Pancreas (tissue), 10 donors: ENCODE data around the gene TXN. TPM values are rescaled to one million over a fixed set of nuclear protein-coding genes. Genes with fewer than 3 reads are reported as not detected.

ENCODE experiments used
- ATAC-seq, 4 donors: fragments of 200-7000 bp; cut with Tn5 transposase; one replicate each; pipeline versions ENCODE4 v1.8.0 to v1.9.1; 2020; ENCODE audit warnings: mild to moderate bottlenecking in 4 of 4, moderate library complexity in 4 of 4
- DNase-seq, 6 donors: peaks; one replicate each; pipeline ENCODE4 v3.0.0-alpha.2; 2020
- FAIRE-seq: peaks from 2 replicates; lab custom pipeline; 2012; peaks lifted over from hg19 to GRCh38; lab: Jason Lieb, UNC
- H3K27ac ChIP-seq, 4 donors: fragments of 200-600 bp; sonication (generic); 1 replicate in 3 of 4; 2 replicates in 1 of 4; pipeline versions ENCODE4 v1.5.0 to v1.8.0; 2020
- H3K27me3 ChIP-seq, 4 donors: fragments of 200-600 bp; one replicate each; pipeline ENCODE4 v1.8.0; 2021
- H3K36me3 ChIP-seq, 3 donors: fragments of 200-600 bp; sonication (generic) in 1 of 3; one replicate each; pipeline versions ENCODE4 v1.5.0 to v1.8.0; 2020 to 2021
- H3K4me1 ChIP-seq, 3 donors: fragments of 200-600 bp; one replicate each; pipeline ENCODE4 v1.8.0; 2021
- H3K4me3 ChIP-seq, 4 donors: fragments of 200-600 bp; sonication (generic) in 2 of 4; one replicate each; pipeline versions ENCODE4 v1.5.0 to v1.8.0; 2020 to 2021
- H3K9me3 ChIP-seq, 4 donors: fragments of 200-600 bp; one replicate each; pipeline ENCODE4 v1.8.0; 2021
- CTCF ChIP-seq, 4 donors: fragments of 200-600 bp; sonication (generic) in 3 of 4; IDR thresholded peaks; one replicate each; pipeline versions ENCODE4 v1.5.0 to v1.8.0; 2021; ENCODE audit warnings: antibody characterized with exemption in 4 of 4
- WGBS, 2 donors: extraction: QIAGEN DNeasy Blood & Tissue Kit; methylation state at CpG; one replicate each; pipeline ENCODE4 v1.1.7; 2013; 5-methylcytosine and 5-hydroxymethylcytosine counted together
- intact Hi-C, 3 donors: fragments of 100-400 bp; cut with DNase I; formaldehyde crosslinking; loops; one replicate each; pipeline versions ENCODE4 v1.11.1 to v1.14.2; 2022
- polyA plus RNA-seq, 2 donors: library from polyadenylated mRNA; stranded (reverse); fragments of 200-250 nt; gene quantifications; one replicate each; pipeline ENCODE4 v1.2.3, GENCODE V29; 2013
- total RNA-seq, 6 donors: library from RNA; stranded (reverse); fragmentation: NEBNext Ultra II Directional in 4 of 6; extraction: Animal tissue kit (Norgen Biotek cat#: 25700) in 4 of 6; gene quantifications; one replicate each; pipeline versions ENCODE4 v1.2.1 to v1.2.4, GENCODE V29; 2021 to 2023
- donor health status: healthy with polysubstance abuse.
- donor health status: DM: no; HTN: no; CAD: no; lungs with moderate emphysema.
- donor health status: DM: no; HTN: no; CAD: no.
- donor health status: control.
- donor health status: control.
- donor health status: Bipolar disorder and iron deficiency.
- donor health status: DM: yes; HTN: yes; CAD: no.
- donor health status: DM: no; HTN: no; CAD: no.
- donor health status: DM: no; HTN: no; CAD: no.
- donor health status: DM: yes; HTN: yes; CAD: no.

The TXN gene
- total and polyA plus RNA-seq, 8 donors = 44.3 to 99.5 (median 82.8) TPM

GRCh38 chr9:110220809-110221208, 35.5 kb downstream of the TXN start:
- Histone ChIP-seq H3K9me3 (no peaks in the 10 kb centered on the region), H3K4me1 (peaks cover 4 to 10% (median 8%) of the 10 kb centered on the region in 3 donors), H3K36me3 (no peaks in the 10 kb centered on the region), H3K27me3 (no peaks in the 10 kb centered on the region), H3K27ac (no peak overlapping the region), H3K4me3 (no peak overlapping the region)
- no peak for TF ChIP-seq CTCF (IDR thresholded peaks at IDR 0.05)
- DNase-seq (no peak), FAIRE-seq (no peak), ATAC-seq (peak in 1 of 4 donors; percentile 43)
- intact Hi-C loops = loop anchor here in 1 of 3 donors (5.0 kb wide), 1 partner anchor 39 kb away; no protein-coding TSS in a partner anchor
- 42 to 48% methylated on average over 3 of the region's 3 CpGs for WGBS, 2 donors

- H3K4me3 ChIP-seq = no peak overlapping the region
- no peaks in the 10 kb centered on the region for H3K36me3 ChIP-seq
- peak; percentile 51 to 79 (median 60) for TF ChIP-seq CTCF (IDR thresholded peaks at IDR 0.05)
- peaks cover 24 to 40% (median 25%) of the 10 kb centered on the region in 3 donors for H3K4me1 ChIP-seq
- intact Hi-C loops = loop anchor here in 1 of 3 donors (5.0 kb wide), 1 partner anchor 35 kb away; no protein-coding TSS in a partner anchor
- ATAC-seq (peak in 3 of 4 donors; percentile 12 to 35 (median 20)), FAIRE-seq (peak; percentile 39), DNase-seq (peak in 1 of 6 donors; percentile 21)
- no peaks in the 10 kb centered on the region for H3K27me3 ChIP-seq
- 21 to 22% methylated on average over 10 of the region's 10 CpGs for WGBS, 2 donors
- H3K27ac ChIP-seq = no peak overlapping the region
- no peaks in the 10 kb centered on the region for H3K9me3 ChIP-seq
Observed at GRCh38 chr9:110217656-110218099, 38.6 kb downstream of the TXN start.

GRCh38 chr9:110214586-110215355, 41.5 kb downstream of the TXN start:
- Histone ChIP-seq H3K4me1 (peaks cover 24 to 44% (median 25%) of the 10 kb centered on the region in 3 donors), H3K36me3 (no peaks in the 10 kb centered on the region), H3K4me3 (no peak overlapping the region), H3K27ac (peak overlapping the region in 2 of 4 donors; percentile 65 to 73), H3K27me3 (no peaks in the 10 kb centered on the region), H3K9me3 (no peaks in the 10 kb centered on the region)
- intact Hi-C loops = loop anchor here in 1 of 3 donors (5.0 kb wide), 1 partner anchor 32 kb away; no protein-coding TSS in a partner anchor
- ATAC-seq (peak in 3 of 4 donors; percentile 37 to 61 (median 41)), DNase-seq (no peak), FAIRE-seq (no peak)
- 51 to 56% methylated on average over 2 of the region's 2 CpGs for WGBS, 2 donors
- no peak for TF ChIP-seq CTCF (IDR thresholded peaks at IDR 0.05)

GRCh38 chr9:110214090-110214489, 42.2 kb downstream of the TXN start:
- ATAC-seq = peak; percentile 43 to 49 (median 45)
- Histone ChIP-seq H3K4me1 (peaks cover 24 to 44% (median 25%) of the 10 kb centered on the region in 3 donors), H3K4me3 (no peak overlapping the region), H3K9me3 (no peaks in the 10 kb centered on the region), H3K27me3 (no peaks in the 10 kb centered on the region), H3K27ac (peak overlapping the region in 2 of 4 donors; percentile 65 to 73), H3K36me3 (no peaks in the 10 kb centered on the region)
- no peak for TF ChIP-seq CTCF (IDR thresholded peaks at IDR 0.05)
- no peak for DNase-seq
- no peak for FAIRE-seq
- WGBS, 2 donors = 75 to 81% methylated on average over 6 of the region's 6 CpGs
- intact Hi-C loops = no loop called here
